ENCODE data around the gene RDH8. TPM values are rescaled to one million over a fixed set of nuclear protein-coding genes. Genes with fewer than 3 reads are reported as not detected.

The RDH8 gene
- total and polyA plus RNA-seq, 2 of the 8 experiments (the other 6 are each of a cell fraction or from before 2014, with no cell fraction given), result 0.38 TPM; not detected in 1

DNA sequence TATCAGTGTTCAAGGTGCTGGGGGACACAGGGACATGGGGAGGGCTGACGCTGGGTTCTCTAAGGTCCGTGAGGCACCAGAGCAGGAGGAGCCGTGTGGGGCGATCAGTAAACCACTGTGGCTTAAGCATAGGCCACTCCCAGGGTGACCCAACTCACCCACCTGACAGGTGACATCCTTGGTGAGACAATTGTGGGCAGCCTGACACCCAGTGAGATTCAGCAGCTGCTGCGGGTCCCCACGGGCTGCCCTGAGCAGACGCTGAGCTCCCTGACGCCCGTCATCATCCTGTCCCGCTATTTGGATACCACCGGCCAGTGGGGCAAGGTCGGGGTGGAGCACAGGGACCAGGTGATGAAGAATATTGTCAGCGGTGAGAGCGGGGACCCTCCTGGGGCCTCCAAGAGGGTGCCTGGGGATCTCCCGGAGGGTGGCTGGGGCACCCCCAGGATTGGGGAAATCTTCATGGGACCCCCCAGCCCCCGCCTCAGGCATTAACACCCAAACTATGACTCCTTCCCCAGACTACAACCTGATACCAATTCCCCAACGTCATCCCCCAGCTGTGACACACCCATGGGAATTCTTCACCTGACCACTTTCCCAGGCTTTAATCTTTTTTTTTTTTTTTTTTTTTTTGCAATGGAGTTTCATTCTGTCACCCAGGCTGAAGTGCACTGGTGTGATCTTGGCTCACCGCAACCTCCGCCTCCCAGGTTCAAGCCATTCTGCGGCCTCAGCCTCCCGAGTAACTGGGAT, 39.5 kb downstream of the RDH8 start:
- no peaks in the 10 kb centered on the region for H4K20me1 ChIP-seq (replicated peaks in 1 of 2; ENCODE audit: control insufficient read depth in 1 of 2, insufficient read depth in 2 of 2, low read length in 2 of 2)
- POLR2A ChIA-PET (ENCODE audit: partially characterized antibody), result no interaction called here
- H2AK5ac ChIP-seq (ENCODE audit: low read depth, low read length), result no peak overlapping the region

More for the DNA sequence above, 39.5 kb downstream of the RDH8 start:
- CTCF ChIA-PET (ENCODE audit: partially characterized antibody), result interaction anchor here (1.1 to 1.3 kb wide), 2 partner anchors 10 to 122 kb away, joined by 3 to 5 read pairs; no protein-coding TSS in a partner anchor
- FAIRE-seq (no peak), DNase-seq (ENCODE audit: low read depth in 1 of 2, low spot score in 2 of 2) (no peak)
- Histone ChIP-seq H3K27me3 (replicated peaks in 1 of 4; ENCODE audit: control insufficient read depth in 3 of 4, extremely low read depth in 1 of 4, insufficient read depth in 3 of 4, low read length in 3 of 4) (no peaks in the 10 kb centered on the region), H3K4me2 (ENCODE audit: insufficient read depth in 1 of 2, low read depth in 2 of 2, low read length in 2 of 2) (no peak overlapping the region), H2BK120ac (replicated peaks; ENCODE audit: low read depth, low read length) (no peak overlapping the region), H3K23ac (ENCODE audit: insufficient read length) (no peak overlapping the region), H2BK12ac (ENCODE audit: low read depth, low read length) (no peak overlapping the region; the same call in 1 of the 2 replicates), H3K18ac (ENCODE audit: extremely low read depth, low read length) (no peak overlapping the region), H3K9me3 (ENCODE audit: insufficient read depth in 2 of 2, low read depth in 1 of 2, low read length in 1 of 2) (no peaks in the 10 kb centered on the region), H3K79me1 (ENCODE audit: low read depth, low read length) (no peaks in the 10 kb centered on the region), H2BK15ac (ENCODE audit: low read length) (no peak overlapping the region), H3K4me1 (replicated peaks in 1 of 4; ENCODE audit: control insufficient read depth in 3 of 4, insufficient read depth in 4 of 4, low read length in 3 of 4) (no peaks in the 10 kb centered on the region), H3K27ac (ENCODE audit: low read depth, low read length) (no peak overlapping the region), H2BK5ac (ENCODE audit: low read depth, low read length) (no peak overlapping the region), H4K5ac (ENCODE audit: insufficient read length, low read depth, low read length) (no peak overlapping the region), H3K79me2 (ENCODE audit: control insufficient read depth in 1 of 2, insufficient read depth in 2 of 2, low read length in 2 of 2) (no peaks in the 10 kb centered on the region), H3K14ac (ENCODE audit: insufficient read length) (no peak overlapping the region), H3K4ac (replicated peaks; ENCODE audit: insufficient read length, low read depth, low read length) (no peak overlapping the region), H3K9ac (replicated peaks in 1 of 4; ENCODE audit: extremely low read depth in 1 of 4, low read depth in 3 of 4, low read length in 3 of 4) (no peak overlapping the region), H2BK20ac (ENCODE audit: low read length) (no peak overlapping the region), H2AFZ (ENCODE audit: low read length) (no peak overlapping the region), H3K36me3 (ENCODE audit: control insufficient read depth in 2 of 4, insufficient read depth in 4 of 4, low read length in 3 of 4) (no peaks in the 10 kb centered on the region), H3K23me2 (ENCODE audit: low read depth, low read length) (no peaks in the 10 kb centered on the region), H4K91ac (replicated peaks; ENCODE audit: insufficient read length, low read length) (no peak overlapping the region), H3K4me3 (ENCODE audit: extremely low read depth in 1 of 4, insufficient read depth in 2 of 4, low read depth in 3 of 4, low read length in 4 of 4) (no peak overlapping the region), H4K8ac (ENCODE audit: extremely low read depth, insufficient read depth, low read length) (no peak overlapping the region), H3K56ac (replicated peaks; ENCODE audit: insufficient read length, low read depth, low read length) (no peak overlapping the region)
- WGBS, 2 experiments (ENCODE audit: extremely low coverage in 1 of 2, insufficient coverage in 1 of 2, insufficient read length in 1 of 2, insufficient replicate concordance in 2 of 2, low coverage in 1 of 2, low lambda C conversion rate in 2 of 2, missing lambda C conversion rate in 1 of 2), result 93% methylated on average over 21 of the region's 21 CpGs; no CpG with 5 or more reads in 1 of the 2 experiments
- TF ChIP-seq NANOG (IDR thresholded peaks at IDR 0.05; ENCODE audit: insufficient read depth, low read depth, low read length, poor library complexity, severe bottlenecking) (no peak), RFX5 (IDR thresholded peaks at IDR 0.05; ENCODE audit: borderline replicate concordance, low read depth, low read length) (no peak)

Measured in H1 (cell line).